HG02943 (cell line): ENCODE data around the gene PRPS2.

Source experiments
- ATAC-seq: cut with Tn5 transposase; IDR thresholded peaks from one replicate; pipeline ENCODE4 v1.9.1; 2021; ENCODE audit warnings: mild to moderate bottlenecking, low read depth, moderate library complexity; ENCODE audit not compliant: unreplicated experiment

The PRPS2 gene

GRCh38 chrX:12791257-12792228 is at the start of gene PRPS2:
TSS of gene PRPS2 (plus strand) at chrX:12791412. CDS start at chrX:12791498, 86 bp downstream.
- ATAC-seq, result no peak

GRCh38 chrX:12741416-12741815 is 49.8 kb upstream of the PRPS2 start:
- ATAC-seq, result no peak

GRCh38 chrX:12747433-12747832 is 43.8 kb upstream of the PRPS2 start:
- ATAC-seq, result no peak

- no peak for ATAC-seq
Observed at GRCh38 chrX:12751887-12752286, 39.3 kb upstream of the PRPS2 start.

- no peak for ATAC-seq
Observed at GRCh38 chrX:12753366-12753765, 37.8 kb upstream of the PRPS2 start.

- no peak for ATAC-seq
Observed at GRCh38 chrX:12758291-12758690, 32.9 kb upstream of the PRPS2 start.

- no peak for ATAC-seq
Observed at GRCh38 chrX:12767856-12768255, 23.4 kb upstream of the PRPS2 start.

GRCh38 chrX:12768491-12768890 is 22.7 kb upstream of the PRPS2 start:
- ATAC-seq, result no peak

- no peak for ATAC-seq
Observed at GRCh38 chrX:12770440-12770839, 20.8 kb upstream of the PRPS2 start.

- ATAC-seq, result peak; percentile 95
Observed at GRCh38 chrX:12771445-12772069, 19.7 kb upstream of the PRPS2 start.

- ATAC-seq, result no peak
Observed at GRCh38 chrX:12777670-12778069, 13.5 kb upstream of the PRPS2 start.

- no peak for ATAC-seq
Observed at GRCh38 chrX:12779534-12779933, 11.7 kb upstream of the PRPS2 start.

GRCh38 chrX:12788645-12789044 is 2.6 kb upstream of the PRPS2 start:
- ATAC-seq, result no peak

- no peak for ATAC-seq
Observed at GRCh38 chrX:12789976-12790375, 1.2 kb upstream of the PRPS2 start.

GRCh38 chrX:12790885-12791256 is 341 bp upstream of the PRPS2 start:
- no peak for ATAC-seq

- no peak for ATAC-seq
Observed at GRCh38 chrX:12792711-12793110, 1.5 kb downstream of the PRPS2 start.

- ATAC-seq, result no peak
Observed at GRCh38 chrX:12794654-12795053, 3.4 kb downstream of the PRPS2 start.

- no peak for ATAC-seq
Observed at GRCh38 chrX:12798601-12799000, 7.4 kb downstream of the PRPS2 start.

- no peak for ATAC-seq
Observed at GRCh38 chrX:12799118-12799517, 7.9 kb downstream of the PRPS2 start.

- ATAC-seq, result no peak
Observed at GRCh38 chrX:12802741-12803140, 11.5 kb downstream of the PRPS2 start.

GRCh38 chrX:12804655-12805054 is 13.4 kb downstream of the PRPS2 start:
- no peak for ATAC-seq

GRCh38 chrX:12805333-12805732 is 14.1 kb downstream of the PRPS2 start:
- ATAC-seq, result no peak
